Activated gamma-delta T cell (primary cell): ENCODE results near the gene FHOD3.
"Not testable (repeated sequence)": the region's sequence is repeated elsewhere in the genome, so short reads cannot be mapped to it uniquely, and the experiment has no call there.

Source experiments
- DNase-seq: peaks from one replicate; lab custom pipeline; 2025; lab: John Stamatoyannopoulos, UW

The FHOD3 gene

DNA sequence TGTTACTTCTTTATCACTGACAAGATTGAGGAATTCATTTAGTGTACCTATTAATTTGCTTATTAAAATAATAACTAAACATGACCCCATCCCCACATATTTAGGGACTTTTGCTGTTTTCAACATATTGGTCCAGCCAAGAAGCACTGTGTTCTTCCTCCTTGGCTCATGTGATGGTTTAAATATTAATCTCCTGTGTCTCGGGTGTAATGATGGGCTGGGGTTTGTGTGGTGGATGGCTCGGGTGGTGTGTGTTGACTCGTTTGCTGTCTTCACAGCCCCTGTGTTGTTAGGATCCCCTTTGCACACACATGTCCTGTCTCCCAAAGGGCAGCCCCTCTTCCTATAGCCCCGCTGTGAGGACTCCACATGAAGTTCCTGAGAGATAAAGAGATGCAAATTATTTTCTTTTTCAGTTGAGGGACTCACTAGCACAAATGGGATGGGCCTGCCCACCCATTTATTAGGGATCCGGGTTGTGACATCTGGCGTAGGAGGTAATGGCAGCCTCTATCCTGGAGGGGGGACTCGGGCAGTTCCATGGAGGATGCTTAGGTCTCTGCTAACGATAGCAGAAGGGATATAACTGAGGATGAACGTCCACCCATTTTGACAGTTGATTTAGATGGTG, 53.4 kb downstream of the FHOD3 start:
- no peak for DNase-seq

DNA sequence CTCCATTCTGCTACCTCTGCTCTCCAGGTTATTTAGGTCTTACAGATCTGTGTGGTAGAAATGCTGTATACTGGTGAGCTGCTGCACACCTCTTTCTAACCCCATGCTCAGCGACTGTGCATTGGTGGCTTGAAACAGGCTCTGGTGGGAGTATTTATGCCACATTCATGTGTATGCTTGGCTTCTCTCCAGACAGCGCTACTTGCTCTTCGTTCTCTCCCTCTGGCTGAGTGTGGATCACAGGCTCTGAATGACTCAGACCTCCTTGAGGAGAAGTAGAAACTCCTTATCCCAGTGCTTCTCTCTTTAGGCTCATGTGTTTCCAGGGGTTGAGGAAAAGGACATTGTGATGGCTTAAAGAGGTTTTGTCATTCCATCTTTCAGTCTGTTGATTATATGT, 54.9 kb downstream of the FHOD3 start:
- no peak for DNase-seq

DNA sequence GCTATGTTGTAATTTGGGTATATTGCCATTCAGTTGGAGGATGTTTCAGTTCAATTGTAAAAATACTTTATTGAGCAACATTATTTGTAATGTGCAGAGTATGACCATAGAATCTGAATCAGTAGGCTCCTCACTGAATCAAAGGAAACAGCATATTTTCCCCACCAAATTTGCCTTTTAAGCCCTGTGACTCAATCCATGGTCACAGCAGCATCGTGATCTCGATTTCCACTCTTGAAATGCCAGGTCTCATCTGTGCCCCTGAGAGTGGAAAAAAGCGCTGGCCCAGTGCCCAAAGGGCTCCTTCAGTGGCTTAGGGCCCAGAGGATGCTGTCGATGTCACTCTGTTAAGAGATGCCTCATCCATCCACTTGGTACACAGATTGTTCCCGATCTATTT, 57.5 kb downstream of the FHOD3 start:
- no peak for DNase-seq

DNA sequence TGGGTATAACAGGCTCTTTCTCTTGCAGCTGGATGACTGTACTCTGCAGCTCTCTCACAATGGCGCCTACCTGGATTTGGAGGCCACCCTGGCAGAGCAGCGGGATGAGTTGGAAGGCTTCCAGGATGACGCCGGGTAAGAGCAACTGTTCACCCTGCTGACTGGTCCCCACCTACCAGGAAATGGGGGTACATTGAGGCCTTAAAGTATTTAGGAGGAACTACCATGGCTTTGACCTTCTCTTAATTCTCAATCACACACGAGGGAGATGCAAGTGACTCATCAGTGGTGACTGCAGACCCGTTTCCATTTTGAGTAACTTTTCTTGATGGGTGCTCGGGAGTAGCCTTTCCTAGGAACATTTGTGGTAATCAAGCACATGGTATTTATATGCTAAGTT, 58.0 kb downstream of the FHOD3 start:
- DNase-seq: no peak

DNA sequence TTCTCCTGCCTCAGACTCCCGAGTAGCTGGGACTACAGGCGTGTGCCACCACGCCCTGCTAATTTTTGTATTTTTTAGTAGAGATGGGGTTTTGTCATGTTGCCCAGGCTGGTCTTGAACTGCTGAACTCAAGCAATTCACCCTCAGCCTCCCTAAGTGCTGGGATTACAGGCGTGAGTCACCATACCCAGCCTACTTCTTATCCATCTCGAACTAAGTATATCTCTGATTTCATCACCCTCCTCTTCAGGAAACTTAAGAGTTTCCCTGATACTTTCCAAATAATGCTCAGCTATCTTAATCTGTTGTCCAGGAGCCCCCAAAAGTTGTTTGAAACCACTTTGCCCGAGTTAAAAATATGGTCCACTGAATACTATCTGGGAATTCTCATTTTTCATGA, 59.2 kb downstream of the FHOD3 start:
- DNase-seq: not testable (repeated sequence)

DNA sequence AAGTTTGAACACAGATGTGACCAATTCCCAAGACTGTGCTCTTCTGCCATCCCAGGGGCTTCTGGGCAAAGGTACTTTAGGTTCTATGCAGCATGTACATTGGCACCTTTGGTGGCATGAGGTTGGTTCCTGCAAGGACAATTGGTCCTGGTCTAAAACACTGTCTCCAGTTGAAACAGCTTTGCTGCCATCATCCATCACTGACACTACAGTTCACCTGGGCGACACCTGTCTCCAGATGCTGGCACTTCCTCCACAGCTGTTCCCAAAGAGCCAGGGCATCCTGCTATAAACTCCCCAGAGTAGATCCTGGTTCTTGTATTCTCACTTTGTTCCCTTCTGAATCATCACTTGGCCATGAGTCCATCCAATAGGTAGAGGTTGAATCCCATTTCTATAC, 60.6 kb downstream of the FHOD3 start:
- no peak for DNase-seq

DNA sequence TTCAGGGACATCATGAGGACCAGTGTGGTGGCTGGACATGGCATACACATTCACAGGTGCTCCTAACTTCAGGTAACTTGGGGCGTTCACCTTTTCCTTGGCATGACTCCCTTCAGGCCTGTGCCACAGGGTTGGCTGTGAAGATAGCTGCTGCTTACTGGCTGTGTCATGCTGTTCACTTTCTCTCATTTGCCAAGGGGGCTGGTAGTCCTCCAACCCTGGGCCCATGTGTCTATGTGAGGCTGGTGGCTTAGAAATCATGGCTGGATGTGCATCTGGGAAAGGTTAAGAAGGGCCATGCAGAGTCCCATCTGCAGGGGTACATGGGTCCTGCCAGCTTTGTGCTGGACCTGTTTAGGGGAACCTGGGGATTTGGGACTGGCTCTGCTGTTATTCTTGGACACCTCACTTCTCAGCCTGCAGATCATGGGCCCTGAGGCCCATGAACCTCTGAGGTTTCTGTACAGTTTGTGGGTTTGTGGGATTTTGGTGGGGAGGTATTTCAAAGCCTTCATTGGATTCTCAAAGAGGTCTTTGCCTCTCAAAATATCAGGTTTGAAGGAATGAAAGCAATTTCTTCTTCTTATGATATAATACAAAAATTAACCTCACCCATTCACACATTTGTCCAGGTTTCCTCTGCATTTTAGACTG, 62.9 kb downstream of the FHOD3 start:
- no peak for DNase-seq

DNA sequence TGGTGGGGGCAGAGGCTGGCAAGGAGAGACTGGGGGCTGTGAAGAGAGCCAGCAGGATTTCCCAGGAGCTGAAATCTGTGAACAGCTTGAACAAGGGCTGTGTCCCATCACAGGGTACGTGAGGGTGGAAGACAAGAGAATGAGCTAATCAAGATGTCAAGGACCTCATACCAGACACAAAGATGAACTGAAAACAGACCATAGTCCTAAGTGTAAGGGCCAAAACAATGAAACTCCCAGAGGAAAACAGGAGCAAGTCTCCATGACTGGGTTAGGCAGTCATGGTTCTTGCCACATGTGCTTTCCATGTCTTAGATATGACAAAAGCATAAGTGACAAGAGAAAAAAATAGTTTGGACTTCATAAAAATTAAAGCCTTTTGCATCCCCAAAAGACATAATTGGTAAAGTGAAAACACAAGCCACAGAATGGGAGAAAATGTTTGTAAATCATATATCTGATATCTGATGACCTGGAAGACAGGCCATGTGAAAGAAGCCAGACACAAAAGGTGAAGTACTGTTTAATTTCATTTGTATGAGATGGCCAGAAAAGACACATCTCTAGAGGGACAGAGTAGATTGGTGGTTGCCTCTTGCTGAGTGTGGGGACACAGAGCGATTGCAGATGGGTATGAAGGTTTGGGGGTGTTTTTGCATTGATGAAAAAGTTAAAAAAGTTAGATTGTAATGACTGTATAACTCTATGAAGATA, 67.6 kb downstream of the FHOD3 start:
- no peak for DNase-seq

DNA sequence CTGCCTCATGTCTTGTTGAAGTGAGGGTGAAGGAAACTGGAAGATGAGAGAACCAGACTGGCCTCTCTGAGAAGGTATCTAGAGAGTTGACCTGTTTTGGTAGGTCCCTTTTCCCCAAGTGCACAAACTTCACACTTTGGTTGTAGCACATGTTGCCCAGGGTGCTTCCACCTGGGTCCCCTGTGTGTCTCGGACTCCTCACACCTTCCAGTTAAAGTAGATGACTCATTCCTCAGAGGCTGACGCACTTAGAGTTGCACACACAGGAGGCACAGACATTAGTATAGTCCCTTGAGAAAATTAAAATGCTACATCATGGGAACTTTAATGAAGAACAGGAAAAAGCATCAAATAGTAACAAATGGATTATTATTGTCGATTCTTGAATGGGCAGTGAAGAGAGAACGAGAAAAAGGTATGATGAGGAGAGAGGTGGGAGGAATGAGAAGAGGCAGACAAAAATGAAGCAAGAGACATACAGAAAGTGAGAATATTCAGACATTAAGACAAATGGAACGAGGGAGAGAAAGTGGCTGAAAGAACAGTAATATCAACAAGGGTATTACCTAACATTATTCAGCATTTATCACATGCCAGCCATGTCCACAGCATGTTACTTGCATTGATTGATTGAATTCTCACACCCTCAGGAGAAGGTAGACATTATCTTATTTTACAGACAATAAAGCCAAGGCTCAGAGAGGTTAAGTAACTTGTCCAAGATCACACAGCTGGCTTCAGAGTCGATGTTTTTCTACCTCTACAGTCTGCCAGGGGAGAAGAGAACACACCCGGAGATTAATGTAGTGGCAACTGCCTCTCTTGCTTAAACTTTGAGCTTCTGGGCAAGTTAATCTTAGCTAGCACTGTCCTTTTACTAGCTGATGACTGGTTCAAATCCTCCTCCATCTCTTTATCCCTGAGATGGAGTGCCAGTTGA, 68.6 kb downstream of the FHOD3 start:
- DNase-seq: no peak

DNA sequence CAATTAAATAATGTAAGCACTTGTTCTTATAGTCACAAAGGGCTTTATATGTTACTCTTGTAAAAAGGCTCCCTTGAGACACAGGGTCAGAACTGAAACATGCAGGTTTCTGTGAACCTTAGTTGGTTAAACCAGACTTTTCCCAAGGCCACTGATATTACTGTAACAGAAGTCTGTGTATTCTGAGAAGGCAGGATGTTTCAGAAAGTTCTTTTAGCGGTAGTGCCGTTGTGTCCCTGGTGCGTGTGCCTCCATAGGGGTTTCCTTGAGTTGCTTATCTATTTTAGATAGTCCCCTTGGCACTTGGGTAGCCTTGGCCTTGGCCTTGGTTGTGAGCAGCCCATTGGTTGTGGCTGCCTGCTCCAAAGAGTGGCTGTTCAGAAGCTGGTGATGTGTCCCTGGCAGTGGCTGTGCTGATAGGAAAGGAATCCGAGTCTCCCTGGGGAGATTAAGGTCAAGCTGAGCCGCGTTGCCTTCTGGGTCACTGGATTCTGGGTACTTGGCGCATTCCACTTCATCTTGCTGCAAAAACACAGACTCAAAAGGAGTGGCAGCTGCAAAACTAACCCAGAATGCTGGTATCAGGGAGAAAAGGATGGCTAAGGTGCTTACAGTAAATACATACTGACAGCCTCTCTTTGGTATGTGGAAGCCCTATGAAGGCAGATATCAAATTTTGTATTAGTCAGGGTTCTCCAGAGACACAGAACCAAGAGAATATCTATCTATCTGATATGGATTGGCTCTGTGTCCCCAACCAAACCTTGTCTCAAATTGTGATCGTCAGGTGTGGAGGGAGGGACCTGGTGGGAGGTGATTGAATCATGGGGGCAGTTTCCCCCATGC, 69.7 kb downstream of the FHOD3 start:
- no peak for DNase-seq

DNA sequence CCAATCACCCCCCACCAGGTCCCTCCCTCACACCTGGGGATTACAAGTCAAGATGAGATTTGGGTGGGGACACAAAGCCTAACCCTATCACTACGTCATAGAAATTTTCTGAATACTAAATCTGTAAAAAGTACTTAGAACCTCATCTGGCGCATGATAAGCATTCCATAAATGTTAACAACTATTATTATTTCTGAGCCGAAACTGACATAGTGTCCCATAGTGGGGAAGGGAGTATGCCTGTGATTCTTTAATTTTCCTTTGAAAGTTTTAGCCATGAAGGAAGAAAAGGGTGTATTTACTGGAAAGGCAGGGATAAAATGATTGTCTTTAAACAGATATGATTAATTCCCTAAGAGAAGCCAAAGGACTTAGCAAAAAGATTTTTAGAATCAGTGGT, 71.4 kb downstream of the FHOD3 start:
- no peak for DNase-seq

DNA sequence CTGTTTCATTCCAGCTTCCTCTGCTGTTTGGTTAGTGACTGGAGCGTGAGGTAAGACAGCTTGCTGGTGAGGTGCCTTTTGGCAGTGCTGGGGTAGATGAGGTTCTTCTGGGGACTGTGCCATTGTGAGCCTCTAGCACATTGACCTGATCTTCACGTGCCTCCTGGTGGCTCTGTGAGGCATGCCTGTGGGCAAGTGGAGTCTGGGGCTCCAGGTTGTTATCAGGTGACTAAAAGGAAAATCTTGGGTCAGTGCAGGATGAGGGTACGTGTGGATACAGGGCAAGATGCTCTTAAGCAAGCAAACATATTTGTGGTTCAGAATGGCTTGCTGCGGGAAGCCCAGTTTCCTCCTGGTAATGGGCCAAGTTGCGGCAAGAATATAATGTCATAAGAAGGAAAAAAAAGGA, 75.4 kb downstream of the FHOD3 start:
- no peak for DNase-seq

DNA sequence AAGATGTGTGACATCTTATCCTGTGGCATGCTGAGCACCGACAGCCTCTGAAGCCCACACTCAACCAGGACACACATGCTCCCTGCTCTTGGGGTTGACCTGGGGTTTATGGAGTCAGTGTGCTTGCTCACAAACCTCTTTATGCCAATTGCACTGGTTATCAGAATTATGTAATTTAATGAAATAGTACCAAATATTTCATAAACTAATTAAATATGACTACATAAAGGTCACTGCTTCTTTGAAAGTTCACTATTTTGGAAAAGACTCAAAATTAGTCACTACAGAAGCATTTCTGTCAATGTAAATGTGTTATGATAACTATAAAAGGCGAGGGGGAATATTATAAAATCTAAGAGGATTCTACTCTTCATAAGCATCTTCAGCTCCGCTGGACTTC, 76.7 kb downstream of the FHOD3 start:
- no peak for DNase-seq

DNA sequence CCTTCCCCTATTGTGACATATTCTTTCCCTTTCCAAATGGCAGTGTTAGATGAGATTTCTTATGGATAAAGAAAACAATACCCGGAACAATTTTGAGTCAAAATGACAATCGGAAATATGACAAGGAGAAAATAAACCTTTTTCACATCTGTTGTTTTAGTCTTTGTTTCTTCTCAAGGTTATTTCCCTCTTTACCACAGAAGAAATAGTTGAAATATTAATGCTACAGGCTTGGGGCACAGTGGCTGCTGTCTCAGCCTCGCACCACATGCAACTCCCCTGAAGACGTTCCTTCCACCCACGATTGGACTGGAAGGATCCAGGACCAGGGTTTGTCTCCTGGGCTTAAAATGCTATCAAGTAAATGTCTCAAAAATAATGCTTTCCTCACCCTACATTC, 77.6 kb downstream of the FHOD3 start:
- no peak for DNase-seq

DNA sequence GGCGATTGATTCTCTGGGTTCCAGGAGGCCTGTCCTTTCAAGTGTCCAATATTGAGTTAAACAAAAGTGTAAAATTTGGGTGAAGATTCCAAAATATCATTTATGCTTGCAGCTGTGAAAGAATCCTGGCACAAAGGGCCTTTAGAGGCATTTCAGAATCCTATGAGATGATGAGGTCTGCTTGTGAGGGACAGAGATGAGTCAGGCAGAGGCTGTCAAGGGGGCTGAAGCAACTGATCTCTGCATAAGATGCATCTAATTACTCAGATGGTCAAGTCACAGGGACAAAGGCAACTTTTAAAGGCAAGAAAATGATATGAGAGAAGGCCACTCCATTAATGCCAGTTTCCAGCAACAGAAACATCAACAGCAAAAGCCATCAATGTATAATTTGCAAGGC, 78.8 kb downstream of the FHOD3 start:
- no peak for DNase-seq

DNA sequence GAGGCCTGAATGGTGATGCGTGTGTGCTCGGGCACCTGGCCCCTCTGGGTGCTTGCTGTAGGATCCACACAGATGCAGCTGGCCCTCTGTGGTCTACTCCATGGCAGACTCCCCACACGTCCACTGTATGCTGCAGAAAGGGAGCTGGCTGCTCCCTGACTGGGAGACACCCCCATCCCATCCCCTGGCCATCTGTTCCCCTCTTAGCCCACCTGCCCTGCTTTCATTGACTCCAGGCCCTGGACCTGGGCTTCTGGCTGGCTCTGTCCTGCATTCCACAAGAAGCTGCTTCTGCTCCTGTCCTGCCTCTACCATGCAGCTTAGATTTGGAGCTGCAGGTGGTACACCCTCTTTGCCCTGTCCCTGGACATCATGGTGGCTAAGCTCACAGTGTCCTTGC, 80.1 kb downstream of the FHOD3 start:
- DNase-seq: no peak

DNA sequence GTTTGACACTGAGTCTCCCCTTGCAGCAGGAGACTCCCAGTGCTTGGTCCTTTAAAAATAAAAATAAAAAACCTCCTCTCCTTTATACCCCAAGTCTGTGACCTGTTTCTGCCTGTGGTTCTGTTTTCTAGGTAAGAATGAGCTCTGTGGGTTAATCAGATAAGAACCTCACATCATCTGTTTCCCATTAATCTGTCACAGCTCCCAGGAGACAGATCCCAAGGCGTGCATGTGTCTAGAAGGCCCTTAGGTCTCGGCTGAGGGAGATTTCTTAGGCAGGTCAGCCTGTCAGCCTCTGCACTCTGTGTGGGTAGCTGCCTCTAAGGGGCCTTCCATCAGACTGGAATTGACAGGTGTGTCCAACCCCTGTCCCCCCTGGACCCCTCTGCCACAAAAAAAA, 80.7 kb downstream of the FHOD3 start:
- DNase-seq: no peak

DNA sequence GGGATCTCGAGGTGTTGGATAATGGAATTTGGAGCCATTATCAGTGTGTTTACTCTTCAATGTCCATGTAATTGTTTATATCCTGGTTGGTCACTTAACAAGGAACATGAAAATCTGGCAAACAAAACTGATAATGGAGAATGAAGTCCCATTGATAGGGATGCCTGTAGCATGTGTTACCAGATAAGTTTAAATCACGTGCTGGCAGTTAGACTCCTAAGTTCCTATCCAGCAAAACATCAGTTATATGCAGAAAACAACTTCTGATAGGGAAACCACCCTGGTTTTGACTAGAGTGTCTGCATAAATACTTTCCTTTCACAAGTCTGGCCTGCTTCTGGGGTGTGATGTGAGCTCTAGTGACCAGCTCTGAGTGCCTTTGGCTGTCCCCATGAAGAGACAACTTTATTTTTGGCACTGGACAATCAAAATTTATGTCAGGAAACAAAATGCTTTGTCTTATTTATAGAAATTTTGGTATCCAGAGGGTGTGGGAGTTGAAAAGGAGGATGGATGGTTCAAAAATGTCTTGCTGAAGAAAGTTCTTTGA, 82.0 kb downstream of the FHOD3 start:
- DNase-seq: no peak

DNA sequence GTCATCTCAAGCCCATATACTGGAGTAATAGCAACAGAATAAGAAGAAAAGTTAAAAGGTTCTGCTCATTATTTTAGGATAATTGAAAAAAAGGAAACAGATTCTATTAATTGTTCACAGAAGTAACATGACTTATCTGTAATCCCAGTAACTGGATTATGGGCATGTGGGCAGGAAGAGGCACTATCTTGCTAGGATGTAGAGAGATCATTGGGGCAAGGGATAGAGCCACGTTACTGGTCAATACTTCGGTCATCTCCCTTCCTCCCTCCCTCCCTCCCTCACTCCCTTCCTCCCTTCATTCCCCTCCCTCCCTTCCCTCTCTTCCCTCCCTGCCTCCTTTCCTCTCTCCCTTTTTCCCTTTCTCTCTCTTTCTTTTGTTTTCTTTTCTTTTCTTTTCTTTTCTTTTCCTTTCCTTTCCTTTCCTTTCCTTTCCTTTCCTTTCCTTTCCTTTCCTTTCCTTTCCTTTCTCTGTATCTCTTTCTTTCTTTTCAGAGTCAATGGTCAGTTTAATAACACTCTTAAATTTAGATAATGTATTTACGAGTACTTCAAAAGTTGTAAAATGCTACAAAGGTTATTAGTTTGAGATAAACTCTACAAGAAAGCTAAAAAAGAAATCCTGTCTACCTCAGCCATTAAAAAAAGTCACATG, 82.8 kb downstream of the FHOD3 start:
- no peak for DNase-seq

DNA sequence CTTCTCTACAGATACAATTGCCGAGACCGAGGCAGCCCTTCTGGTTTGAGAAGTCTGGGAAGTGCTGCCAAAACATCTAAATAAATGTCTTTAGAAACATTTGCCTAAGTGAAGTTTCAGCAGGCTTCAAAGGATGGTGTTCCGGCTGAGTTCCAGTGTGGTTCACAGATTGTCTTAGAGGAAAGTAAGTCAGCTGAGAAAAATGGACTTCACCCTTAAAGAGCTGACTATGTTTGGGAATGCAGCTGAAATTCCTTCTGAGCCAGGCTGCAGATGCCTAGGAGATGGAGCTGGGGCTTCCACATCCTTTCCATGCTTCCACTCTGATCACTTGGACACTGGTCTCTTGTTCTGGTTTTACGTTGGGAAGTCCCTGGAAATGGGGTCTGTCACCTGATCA, 83.6 kb downstream of the FHOD3 start:
- no peak for DNase-seq

DNA sequence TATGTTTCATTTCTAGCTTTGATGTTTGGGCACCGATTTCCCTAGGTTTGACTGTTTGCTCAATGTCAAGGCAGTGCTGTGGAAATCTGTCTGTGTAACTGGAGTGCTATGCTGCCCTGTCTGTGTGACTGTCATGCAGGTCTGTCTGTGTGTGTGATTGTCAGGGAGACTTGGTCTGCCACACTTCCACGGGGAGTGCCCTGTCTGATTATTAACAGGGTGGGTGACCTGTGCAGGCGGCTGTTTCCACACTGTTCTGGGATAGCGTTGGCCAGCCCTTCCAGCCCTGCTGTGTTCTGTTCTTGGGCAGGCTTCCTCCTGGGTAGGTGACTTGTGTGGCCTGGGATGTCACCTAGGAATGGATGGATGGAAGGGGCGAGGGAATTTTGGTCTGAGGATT, 85.3 kb downstream of the FHOD3 start:
- no peak for DNase-seq
